SK-N-SH (cell line): ENCODE results near the gene RAB6A.

Experiments used
- CTCF ChIP-seq: fragments of 200-600 bp; sonication (generic); IDR thresholded peaks from 2 replicates; pipeline ENCODE4 v1.6.1; 2017; ENCODE audit warnings: antibody characterized with exemption, mild to moderate bottlenecking, moderate library complexity
- EZH2phosphoT487 ChIP-seq: fragments of 200-600 bp; sonication (generic); IDR thresholded peaks from 2 replicates; pipeline ENCODE4 v1.6.1; 2017; ENCODE audit warnings: low read depth, mixed run types, mild to moderate bottlenecking, antibody characterized with exemption, moderate library complexity, borderline replicate concordance
- GATA2 ChIP-seq: sonication (generic); formaldehyde crosslinking; IDR thresholded peaks from 2 replicates; pipeline ENCODE4 v1.5.0; 2020; ENCODE audit warnings: mild to moderate bottlenecking, missing genetic modification reagents
- JUND ChIP-seq: IDR thresholded peaks from 2 replicates; pipeline ENCODE4 v1.4.0; 2012
- NRF1 ChIP-seq: IDR thresholded peaks from 2 replicates; pipeline ENCODE4 v1.6.1; 2012; ENCODE audit warnings: low read depth, mild to moderate bottlenecking, low read length
- POLR2AphosphoS5 ChIP-seq: IDR thresholded peaks from 2 replicates; pipeline ENCODE4 v1.6.1; 2012; ENCODE audit warnings: low read depth, low read length
- RAD21 ChIP-seq: IDR thresholded peaks from 2 replicates; pipeline ENCODE4 v1.6.1; 2012; ENCODE audit warnings: mild to moderate bottlenecking, low read length
- TCF12 ChIP-seq: IDR thresholded peaks from 2 replicates; pipeline ENCODE4 v1.4.0; 2012
- TEAD4 ChIP-seq: IDR thresholded peaks from 2 replicates; pipeline ENCODE4 v1.4.0; 2012; ENCODE audit warnings: mild to moderate bottlenecking, borderline replicate concordance; ENCODE audit not compliant: insufficient read depth
- ZBTB33 ChIP-seq: IDR thresholded peaks from 2 replicates; pipeline ENCODE4 v1.4.0; 2012; ENCODE audit warnings: low read depth, borderline replicate concordance

GRCh38 chr11:73760135-73760678 is 667 bp downstream of the RAB6A start:
- TF ChIP-seq CTCF (no peak), GATA2 (no peak), EZH2phosphoT487 (no peak), TEAD4 (no peak), TCF12 (no peak), POLR2AphosphoS5 (no peak), NRF1 (no peak), JUND (no peak), ZBTB33 (no peak), RAD21 (no peak)
